HG03066 (cell line): Measurements from ENCODE around the gene NUP188.

Experiments
- ATAC-seq: cut with Tn5 transposase; IDR thresholded peaks from one replicate; pipeline ENCODE4 v1.9.1; 2021; ENCODE audit warnings: low read depth; ENCODE audit not compliant: unreplicated experiment

NUP188 gene

GRCh38 chr9:129053020-129053419, 105.5 kb downstream of the NUP188 start:
- no peak for ATAC-seq

GRCh38 chr9:129054163-129054851, 106.8 kb downstream of the NUP188 start:
- no peak for ATAC-seq
